OCI-LY7 (cell line): ENCODE data around the gene OR2T5. TPM values are rescaled to one million over a fixed set of nuclear protein-coding genes. Genes with fewer than 3 reads are reported as not detected.
"Not testable (repeated sequence)": the region's sequence is repeated elsewhere in the genome, so short reads cannot be mapped to it uniquely, and the experiment has no call there.

Experiments
- Bru-seq: library from RNA; stranded (reverse); fragments of 400-500 nt; gene quantifications from one replicate; lab custom pipeline; 2021; lab: Mats Ljungman, UMichigan
- BruChase-seq, 2 experiments: library from RNA; stranded (reverse); fragments of 400-500 nt; gene quantifications; one replicate each; lab custom pipeline; 2021; lab: Mats Ljungman, UMichigan
- BruUV-seq: library from RNA; stranded (reverse); fragments of 400-500 nt; replicated peaks from 2 replicates; lab custom pipeline; 2021; lab: Mats Ljungman, UMichigan
- CTCF ChIA-PET: fragments of 300-600 bp; sonication (Branson Sonifier 250); formaldehyde crosslinking; loops from one replicate; lab custom pipeline; 2022; ENCODE audit warnings: antibody characterized with exemption; ENCODE audit not compliant: unreplicated experiment; lab: Charles Lee
- POLR2A ChIA-PET: fragments of 300-600 bp; sonication (Branson Sonifier 250); formaldehyde crosslinking; loops from one replicate; lab custom pipeline; 2022; ENCODE audit warnings: antibody characterized with exemption; lab: Charles Lee
- DNase-seq: peaks from one replicate; pipeline ENCODE4 v3.0.0-alpha.2; 2015; ENCODE audit warnings: low spot score
- H2AFZ ChIP-seq: fragments of 200-600 bp; sonication (generic), shearing (Covaris generic); 2 replicates; pipeline ENCODE4 v1.6.1; 2014; ENCODE audit warnings: mild to moderate bottlenecking, antibody characterized with exemption, low read length, moderate library complexity
- H3K27ac ChIP-seq: fragments of 200-600 bp; sonication (generic); 2 replicates; pipeline ENCODE4 v1.5.1; 2014; ENCODE audit warnings: mixed run types, low read depth, mild to moderate bottlenecking, moderate library complexity, low read length, inconsistent platforms; ENCODE audit not compliant: poor library complexity, severe bottlenecking
- H3K36me3 ChIP-seq: fragments of 200-600 bp; sonication (generic); 2 replicates; pipeline ENCODE4 v1.6.1; 2014; ENCODE audit warnings: mild to moderate bottlenecking, antibody characterized with exemption, low read length, moderate library complexity, mixed read lengths; ENCODE audit not compliant: insufficient read depth
- H3K4me1 ChIP-seq: fragments of 200-600 bp; sonication (generic); 2 replicates; pipeline ENCODE4 v1.5.1; 2014; ENCODE audit warnings: mild to moderate bottlenecking, low read length; ENCODE audit not compliant: insufficient read depth, poor library complexity, severe bottlenecking
- H3K4me2 ChIP-seq: fragments of 200-600 bp; sonication (generic); 2 replicates; pipeline ENCODE4 v1.6.1; 2014; ENCODE audit warnings: mild to moderate bottlenecking, low read length
- H3K4me3 ChIP-seq: fragments of 200-600 bp; sonication (generic); 2 replicates; pipeline ENCODE4 v1.5.1; 2014; ENCODE audit warnings: mild to moderate bottlenecking, low read depth, low read length; ENCODE audit not compliant: poor library complexity, severe bottlenecking
- H3K79me2 ChIP-seq: fragments of 200-600 bp; sonication (generic); 2 replicates; pipeline ENCODE4 v1.6.1; 2016; ENCODE audit warnings: low read depth, mild to moderate bottlenecking, low read length, moderate library complexity, mixed read lengths; ENCODE audit not compliant: insufficient read depth
- H3K9me2 ChIP-seq: fragments of 200-600 bp; sonication (generic); 2 replicates; pipeline ENCODE4 v1.6.1; 2016; ENCODE audit warnings: mild to moderate bottlenecking, low read length, mixed read lengths; ENCODE audit not compliant: insufficient read depth
- H3K9me3 ChIP-seq: fragments of 200-600 bp; sonication (generic); 2 replicates; pipeline ENCODE4 v1.6.1; 2014; ENCODE audit warnings: mild to moderate bottlenecking, mixed run types, low read length, mixed read lengths
- H4K20me1 ChIP-seq: fragments of 200-600 bp; sonication (generic); 2 replicates; pipeline ENCODE4 v1.6.1; 2014; ENCODE audit warnings: mild to moderate bottlenecking, antibody characterized with exemption, low read length, moderate library complexity, mixed read lengths; ENCODE audit not compliant: insufficient read depth
- intact Hi-C: fragments of 100-400 bp; cut with micrococcal nuclease; formaldehyde crosslinking; loops from one replicate; pipeline ENCODE4 v1.10.0; 2022; ENCODE audit not compliant: unreplicated experiment
- long read RNA-seq: library from polyadenylated mRNA; stranded (forward); transcript quantifications from one replicate; pipeline ENCODE4 v2.0.0, GENCODE V29; 2022
- total RNA-seq, 2 experiments: library from RNA; depleted of rRNA in 1 of 2; stranded (reverse); fragments of >200 nt in 1 of 2; shearing (Covaris generic) in 1 of 2; gene quantifications; 2 replicates each; pipeline ENCODE4 v1.2.3, GENCODE V29; 2014 to 2022

The OR2T5 gene
- total RNA-seq (2014; rRNA removed; shearing (Covaris generic)) (not detected in 2 replicates), total RNA-seq (2022) (not detected in 2 replicates), Bru-seq, nascent RNA (not detected), BruChase-seq, experiment 1, labeled RNA remaining after a 6-hour chase (not detected), BruChase-seq, experiment 2, labeled RNA remaining after a 2-hour chase (not detected)
- long read RNA-seq: 0 reads

GRCh38 chr1:248488289-248488688 lies at the start of gene OR2T5:
OR2T5 (plus strand) TSS chr1:248488589; CDS start chr1:248488589, 0 bp downstream.
- H3K4me3 ChIP-seq, H3K9me3 ChIP-seq, H3K4me2 ChIP-seq, H2AFZ ChIP-seq, intact Hi-C loops, H3K79me2 ChIP-seq, H4K20me1 ChIP-seq, BruUV-seq, H3K36me3 ChIP-seq, H3K4me1 ChIP-seq, DNase-seq, POLR2A ChIA-PET, CTCF ChIA-PET, H3K9me2 ChIP-seq, H3K27ac ChIP-seq: not testable (repeated sequence)

- H2AFZ ChIP-seq, H3K9me3 ChIP-seq, H4K20me1 ChIP-seq, intact Hi-C loops, BruUV-seq, H3K4me2 ChIP-seq, DNase-seq, H3K36me3 ChIP-seq, CTCF ChIA-PET, H3K79me2 ChIP-seq, H3K9me2 ChIP-seq, H3K27ac ChIP-seq, H3K4me3 ChIP-seq, H3K4me1 ChIP-seq, POLR2A ChIA-PET: not testable (repeated sequence)
Observed at GRCh38 chr1:248438668-248439067, 49.7 kb upstream of the OR2T5 start.

GRCh38 chr1:248439283-248439682 lies 49.1 kb upstream of the OR2T5 start:
- H4K20me1 ChIP-seq, H3K4me1 ChIP-seq, H3K27ac ChIP-seq, H3K9me3 ChIP-seq, intact Hi-C loops, DNase-seq, H3K9me2 ChIP-seq, CTCF ChIA-PET, H3K4me3 ChIP-seq, H3K36me3 ChIP-seq, H3K4me2 ChIP-seq, H3K79me2 ChIP-seq, H2AFZ ChIP-seq, BruUV-seq, POLR2A ChIA-PET: not testable (repeated sequence)

GRCh38 chr1:248442500-248443277 lies 45.7 kb upstream of the OR2T5 start:
- DNase-seq, H3K36me3 ChIP-seq, POLR2A ChIA-PET, H3K27ac ChIP-seq, H3K79me2 ChIP-seq, H3K9me3 ChIP-seq, CTCF ChIA-PET, H4K20me1 ChIP-seq, intact Hi-C loops, BruUV-seq, H3K4me3 ChIP-seq, H3K4me2 ChIP-seq, H3K9me2 ChIP-seq, H2AFZ ChIP-seq, H3K4me1 ChIP-seq: not testable (repeated sequence)

GRCh38 chr1:248444603-248445002 lies 43.8 kb upstream of the OR2T5 start:
- BruUV-seq, H3K9me3 ChIP-seq, H3K9me2 ChIP-seq, H3K4me2 ChIP-seq, intact Hi-C loops, DNase-seq, H4K20me1 ChIP-seq, CTCF ChIA-PET, H3K36me3 ChIP-seq, H3K27ac ChIP-seq, H3K79me2 ChIP-seq, H2AFZ ChIP-seq, H3K4me3 ChIP-seq, H3K4me1 ChIP-seq, POLR2A ChIA-PET: not testable (repeated sequence)

GRCh38 chr1:248445399-248445798 lies 43.0 kb upstream of the OR2T5 start, which contains the start of gene OR2T2:
OR2T2 (plus strand) TSS chr1:248445637; CDS start chr1:248452798, 7,161 bp downstream.
- H3K9me3 ChIP-seq, POLR2A ChIA-PET, intact Hi-C loops, H2AFZ ChIP-seq, DNase-seq, H3K9me2 ChIP-seq, H3K4me1 ChIP-seq, BruUV-seq, H3K4me2 ChIP-seq, H3K79me2 ChIP-seq, H3K36me3 ChIP-seq, H3K27ac ChIP-seq, CTCF ChIA-PET, H3K4me3 ChIP-seq, H4K20me1 ChIP-seq: not testable (repeated sequence)
